ENCODE data around the gene C2orf66.

- TF ChIP-seq POLR2A (IDR thresholded peaks at IDR 0.05) = no peak
- no peak for TF ChIP-seq CTCF (IDR thresholded peaks at IDR 0.05)
Measured at GRCh38 chr2:196830701-196831100, 21.5 kb upstream of the C2orf66 start.

Measured in lower leg skin (tissue), 3 donors.